ENCODE results near the gene GGNBP2. TPM values are rescaled to one million over a fixed set of nuclear protein-coding genes. Genes with fewer than 3 reads are reported as not detected.
"Not testable (repeated sequence)": the region's sequence is repeated elsewhere in the genome, so short reads cannot be mapped to it uniquely, and the experiment has no call there.

Gene GGNBP2
- total and polyA plus RNA-seq, 2 of the 8 experiments (the other 6 are each of a cell fraction or from before 2014, with no cell fraction given) = 29.2 to 35.8 TPM

DNA sequence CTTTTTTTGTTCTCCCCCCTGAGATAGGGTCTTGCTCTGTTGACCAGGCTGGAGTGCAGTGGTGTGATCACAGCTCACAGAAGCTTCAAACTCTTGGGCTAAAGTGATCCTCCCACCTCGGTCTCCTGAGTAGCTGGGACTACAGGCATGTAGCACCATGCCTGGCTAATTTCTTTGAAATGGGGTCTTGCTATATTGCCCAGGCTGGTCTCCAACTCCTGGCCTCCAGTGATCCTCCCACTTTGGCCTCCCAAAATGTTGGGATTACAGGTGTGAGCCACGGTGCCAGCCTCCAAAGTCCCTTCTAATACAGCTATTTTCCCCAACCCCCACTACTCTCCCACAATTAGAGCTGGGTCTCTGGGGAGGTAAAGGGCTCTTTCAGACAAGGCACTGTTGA lies 36.3 kb upstream of the GGNBP2 start:
- H3K23me2 ChIP-seq (ENCODE audit: low read depth, low read length); H2BK12ac ChIP-seq (ENCODE audit: low read depth, low read length); H3K4me2 ChIP-seq (ENCODE audit: insufficient read depth in 1 of 2, low read depth in 2 of 2, low read length in 2 of 2); H3K79me2 ChIP-seq (ENCODE audit: control insufficient read depth in 1 of 2, insufficient read depth in 2 of 2, low read length in 2 of 2); H3K4me3 ChIP-seq (ENCODE audit: extremely low read depth in 1 of 4, insufficient read depth in 2 of 4, low read depth in 3 of 4, low read length in 4 of 4); H4K5ac ChIP-seq (ENCODE audit: insufficient read length, low read depth, low read length); H2BK5ac ChIP-seq (ENCODE audit: low read depth, low read length); H3K4me1 ChIP-seq (replicated peaks in 1 of 4; ENCODE audit: control insufficient read depth in 3 of 4, insufficient read depth in 4 of 4, low read length in 3 of 4); H3K56ac ChIP-seq (replicated peaks; ENCODE audit: insufficient read length, low read depth, low read length); H3K23ac ChIP-seq (ENCODE audit: insufficient read length); H4K91ac ChIP-seq (replicated peaks; ENCODE audit: insufficient read length, low read length); H3K79me1 ChIP-seq (ENCODE audit: low read depth, low read length); H3K9ac ChIP-seq (replicated peaks in 1 of 4; ENCODE audit: extremely low read depth in 1 of 4, low read depth in 3 of 4, low read length in 3 of 4); FAIRE-seq; H2BK15ac ChIP-seq (ENCODE audit: low read length); H3K27me3 ChIP-seq (replicated peaks in 1 of 4; ENCODE audit: control insufficient read depth in 3 of 4, extremely low read depth in 1 of 4, insufficient read depth in 3 of 4, low read length in 3 of 4); H3K4ac ChIP-seq (replicated peaks; ENCODE audit: insufficient read length, low read depth, low read length); H2BK120ac ChIP-seq (replicated peaks; ENCODE audit: low read depth, low read length); H2AK5ac ChIP-seq (ENCODE audit: low read depth, low read length); DNase-seq (ENCODE audit: low read depth in 1 of 2, low spot score in 2 of 2); H3K14ac ChIP-seq (ENCODE audit: insufficient read length); CTCF ChIA-PET (ENCODE audit: partially characterized antibody); H2AFZ ChIP-seq (ENCODE audit: low read length); H4K20me1 ChIP-seq (replicated peaks in 1 of 2; ENCODE audit: control insufficient read depth in 1 of 2, insufficient read depth in 2 of 2, low read length in 2 of 2); H2BK20ac ChIP-seq (ENCODE audit: low read length); H3K27ac ChIP-seq (ENCODE audit: low read depth, low read length); H4K8ac ChIP-seq (ENCODE audit: extremely low read depth, insufficient read depth, low read length); H3K9me3 ChIP-seq (ENCODE audit: insufficient read depth in 2 of 2, low read depth in 1 of 2, low read length in 1 of 2); H3K18ac ChIP-seq (ENCODE audit: extremely low read depth, low read length): not testable (repeated sequence)
- peaks cover 47 to 90% (median 86%) of the 10 kb centered on the region in 4 experiments for H3K36me3 ChIP-seq (ENCODE audit: control insufficient read depth in 2 of 4, insufficient read depth in 4 of 4, low read length in 3 of 4)
- POLR2A ChIA-PET (ENCODE audit: partially characterized antibody) = interaction anchor here (6.1 to 13.9 kb wide), 4 partner anchors 8 to 27 kb away, joined by 24 to 205 read pairs (median 63); partner anchors contain the start of genes MYO19 and PIGW
- 100% methylated on average over 2 of the region's 2 CpGs; no CpG with 5 or more reads in 1 of the 2 experiments for WGBS, 2 experiments (ENCODE audit: extremely low coverage in 1 of 2, insufficient coverage in 1 of 2, insufficient read length in 1 of 2, insufficient replicate concordance in 2 of 2, low coverage in 1 of 2, low lambda C conversion rate in 2 of 2, missing lambda C conversion rate in 1 of 2)
